ENCODE measurements around the gene CFAP410. TPM values are rescaled to one million over a fixed set of nuclear protein-coding genes. Genes with fewer than 3 reads are reported as not detected.
"Not testable (repeated sequence)": the region's sequence is repeated elsewhere in the genome, so short reads cannot be mapped to it uniquely, and the experiment has no call there.

Gene CFAP410
- total RNA-seq, 1 donor from 2014 or later = 4.8 TPM

GRCh38 chr21:44351535-44352252 is 12.5 kb upstream of the CFAP410 start:
- no peak for DNase-seq (ENCODE audit: low read depth in 2 of 2)

GRCh38 chr21:44350773-44351481 is 11.7 kb upstream of the CFAP410 start:
- no peak for DNase-seq (ENCODE audit: low read depth in 2 of 2)

DNA sequence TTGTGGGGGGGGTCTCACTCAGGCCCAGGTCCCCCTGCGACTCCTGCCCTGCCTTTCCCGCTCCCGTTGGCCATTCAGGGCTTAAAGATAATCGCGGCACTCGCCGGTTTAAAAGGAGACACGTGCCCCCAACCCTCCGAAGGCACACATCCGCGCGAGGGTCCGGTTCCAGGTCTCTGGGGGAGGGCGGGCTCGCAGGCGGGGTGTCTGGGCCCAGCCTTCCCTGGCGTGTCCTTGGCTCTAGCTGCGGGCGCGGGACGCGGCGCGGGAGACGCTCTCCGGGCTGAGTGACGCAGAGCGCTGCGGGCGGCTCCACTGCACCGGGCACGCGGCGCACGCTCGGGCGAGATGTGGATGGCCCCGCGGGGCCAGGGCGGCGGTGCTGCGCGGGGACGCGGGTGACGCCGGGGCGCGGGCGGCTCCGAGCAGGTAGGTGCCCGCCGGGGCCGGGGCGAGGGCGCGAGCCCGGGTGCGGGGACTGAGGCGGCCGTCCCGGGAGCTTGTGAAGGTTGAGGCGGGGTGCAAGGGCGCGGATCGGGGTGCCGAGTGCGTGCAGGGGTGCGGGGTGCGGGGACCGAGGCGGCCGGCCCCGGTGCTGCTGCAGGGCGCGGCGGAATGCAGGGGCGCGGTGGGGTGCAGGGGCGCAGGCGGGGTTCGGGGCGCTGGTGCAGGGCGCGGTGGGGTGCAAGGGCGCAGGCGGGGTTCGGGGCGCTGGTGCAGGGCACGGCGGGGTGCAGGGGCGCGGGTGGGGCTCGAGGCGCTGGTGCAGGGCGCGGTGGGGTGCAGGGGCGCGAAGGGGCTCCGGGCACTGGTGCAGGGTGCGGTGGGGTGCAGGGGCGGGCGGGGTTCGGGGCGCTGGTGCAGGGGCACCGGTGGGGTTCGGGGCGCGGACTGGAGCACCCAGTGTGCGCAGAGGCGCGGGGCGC is 10.9 kb upstream of the CFAP410 start:
- no peak for DNase-seq (ENCODE audit: low read depth in 2 of 2)

- DNase-seq (ENCODE audit: low read depth in 2 of 2) = no peak
These were observed 10.2 kb upstream of the CFAP410 start for GRCh38 chr21:44349416-44349846.

DNA sequence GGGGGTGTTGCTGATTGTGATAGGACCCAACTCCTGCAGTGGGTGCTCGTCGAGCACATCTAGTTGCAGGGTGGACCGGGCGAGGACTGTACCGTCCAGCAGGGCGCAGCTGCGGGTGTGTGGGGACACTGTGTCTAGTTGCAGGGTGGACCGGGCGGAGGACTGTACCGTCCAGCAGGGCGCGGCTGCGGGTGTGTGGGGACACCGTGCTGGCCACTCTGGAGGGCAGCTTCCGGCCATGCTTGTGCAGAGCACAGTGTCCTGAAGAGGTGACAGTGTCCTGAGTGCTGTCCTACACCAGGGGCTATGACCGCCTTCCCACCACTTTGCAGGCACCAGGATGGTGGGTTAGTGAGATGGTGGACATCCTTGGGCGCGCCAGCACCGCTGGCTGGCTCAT is 9.7 kb upstream of the CFAP410 start:
- DNase-seq (ENCODE audit: low read depth in 2 of 2) = no peak

GRCh38 chr21:44347911-44348451 is 8.8 kb upstream of the CFAP410 start:
- DNase-seq (ENCODE audit: low read depth in 2 of 2) = no peak

GRCh38 chr21:44345495-44345894 is 6.3 kb upstream of the CFAP410 start:
- DNase-seq (ENCODE audit: low read depth in 2 of 2) = no peak

DNA sequence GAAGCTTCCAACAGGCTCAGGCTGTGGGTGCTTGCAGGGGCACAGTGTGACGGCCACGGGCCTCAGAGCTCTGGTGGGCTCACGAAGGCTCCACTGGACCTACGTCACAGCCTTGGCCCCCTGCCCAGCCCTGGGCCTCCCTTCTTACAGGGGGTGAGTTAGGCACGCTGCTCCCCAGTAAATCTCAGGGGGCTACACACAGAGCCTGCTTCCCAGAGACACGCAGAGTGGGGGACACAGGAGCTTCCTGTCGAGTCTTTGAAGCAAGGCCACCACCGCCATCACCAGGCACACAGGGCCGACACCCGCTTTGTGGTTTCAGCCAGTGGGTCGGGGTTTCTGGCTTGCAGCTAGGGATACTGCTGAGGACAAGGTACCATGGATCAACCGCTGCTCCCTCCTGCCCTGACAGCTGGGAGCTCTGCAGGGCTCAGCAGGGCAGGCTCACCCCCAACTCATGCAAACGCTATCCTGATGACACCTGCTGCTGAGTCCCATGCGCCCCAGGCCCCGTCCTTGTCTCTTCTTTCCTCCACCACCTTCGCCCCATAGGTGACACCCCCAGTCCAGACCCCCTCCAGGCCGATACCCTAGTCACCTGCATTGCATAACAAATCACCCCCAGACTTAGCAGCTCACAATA is 5.5 kb upstream of the CFAP410 start:
- no peak for DNase-seq (ENCODE audit: low read depth in 2 of 2)

- DNase-seq (ENCODE audit: low read depth in 2 of 2) = not testable (repeated sequence)
These were observed 3.8 kb upstream of the CFAP410 start for GRCh38 chr21:44342981-44343380.

GRCh38 chr21:44341726-44342458 is 2.7 kb upstream of the CFAP410 start:
- DNase-seq (ENCODE audit: low read depth in 2 of 2) = not testable (repeated sequence)

GRCh38 chr21:44337941-44338895 is 972 bp downstream of the CFAP410 start:
- DNase-seq (ENCODE audit: low read depth in 2 of 2) = peak; percentile 57 to 75

DNA sequence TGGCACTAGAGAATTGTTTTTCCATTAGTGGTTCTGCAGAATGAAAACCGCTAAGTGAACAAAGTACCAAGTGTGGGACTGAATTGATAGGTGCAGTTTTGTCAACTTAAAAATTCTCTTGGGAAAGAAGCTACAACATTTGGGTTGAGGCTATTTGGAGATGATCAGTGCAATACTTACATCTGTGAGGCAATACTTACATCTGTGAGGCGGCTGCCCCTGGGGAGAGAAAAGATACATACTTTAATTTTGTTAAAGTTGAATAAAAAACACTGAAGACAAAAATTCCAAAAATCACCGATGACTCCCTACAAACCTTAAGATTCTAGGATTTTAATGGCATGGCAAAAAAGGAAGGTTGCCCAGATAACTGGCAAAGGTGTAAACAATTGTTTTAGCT is 1.7 kb downstream of the CFAP410 start:
- DNase-seq (ENCODE audit: low read depth in 2 of 2) = no peak

GRCh38 chr21:44335266-44336059 is 3.7 kb downstream of the CFAP410 start:
- DNase-seq (ENCODE audit: low read depth in 2 of 2) = no peak

- DNase-seq (ENCODE audit: low read depth in 2 of 2) = no peak
These were observed 4.7 kb downstream of the CFAP410 start for GRCh38 chr21:44334329-44335030.

GRCh38 chr21:44333509-44334328 is 5.5 kb downstream of the CFAP410 start:
- DNase-seq (ENCODE audit: low read depth in 2 of 2) = no peak

GRCh38 chr21:44332965-44333364 is 6.2 kb downstream of the CFAP410 start:
- DNase-seq (ENCODE audit: low read depth in 2 of 2) = no peak

GRCh38 chr21:44332383-44332782 is 6.8 kb downstream of the CFAP410 start:
- DNase-seq (ENCODE audit: low read depth in 2 of 2) = no peak

All from lung microvascular endothelial cell (primary cell).